ENCODE data around the gene CACNA1G.

Gene CACNA1G

DNA sequence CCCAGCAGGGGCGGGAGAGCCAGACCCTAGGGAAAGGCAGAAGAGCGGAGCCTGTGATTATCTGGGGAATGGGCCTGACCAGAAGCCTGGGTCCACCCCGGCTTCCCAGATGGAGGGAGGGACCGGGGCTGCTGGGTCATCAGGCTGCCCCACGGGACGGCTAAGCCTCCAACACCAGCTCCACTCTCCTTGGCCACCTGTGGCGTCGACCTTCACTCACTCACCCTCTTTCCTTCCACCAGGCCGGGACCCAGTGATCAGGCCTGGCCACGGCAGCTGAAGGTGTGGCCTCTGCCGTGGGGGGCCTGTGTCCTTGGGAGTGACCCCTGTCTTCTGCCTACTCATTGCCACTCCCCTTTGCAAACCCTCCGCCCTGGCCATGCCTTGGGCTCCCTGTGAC, 51.8 kb downstream of the CACNA1G start:
- DNase-seq (ENCODE audit: low read depth, low spot score), result no peak

DNA sequence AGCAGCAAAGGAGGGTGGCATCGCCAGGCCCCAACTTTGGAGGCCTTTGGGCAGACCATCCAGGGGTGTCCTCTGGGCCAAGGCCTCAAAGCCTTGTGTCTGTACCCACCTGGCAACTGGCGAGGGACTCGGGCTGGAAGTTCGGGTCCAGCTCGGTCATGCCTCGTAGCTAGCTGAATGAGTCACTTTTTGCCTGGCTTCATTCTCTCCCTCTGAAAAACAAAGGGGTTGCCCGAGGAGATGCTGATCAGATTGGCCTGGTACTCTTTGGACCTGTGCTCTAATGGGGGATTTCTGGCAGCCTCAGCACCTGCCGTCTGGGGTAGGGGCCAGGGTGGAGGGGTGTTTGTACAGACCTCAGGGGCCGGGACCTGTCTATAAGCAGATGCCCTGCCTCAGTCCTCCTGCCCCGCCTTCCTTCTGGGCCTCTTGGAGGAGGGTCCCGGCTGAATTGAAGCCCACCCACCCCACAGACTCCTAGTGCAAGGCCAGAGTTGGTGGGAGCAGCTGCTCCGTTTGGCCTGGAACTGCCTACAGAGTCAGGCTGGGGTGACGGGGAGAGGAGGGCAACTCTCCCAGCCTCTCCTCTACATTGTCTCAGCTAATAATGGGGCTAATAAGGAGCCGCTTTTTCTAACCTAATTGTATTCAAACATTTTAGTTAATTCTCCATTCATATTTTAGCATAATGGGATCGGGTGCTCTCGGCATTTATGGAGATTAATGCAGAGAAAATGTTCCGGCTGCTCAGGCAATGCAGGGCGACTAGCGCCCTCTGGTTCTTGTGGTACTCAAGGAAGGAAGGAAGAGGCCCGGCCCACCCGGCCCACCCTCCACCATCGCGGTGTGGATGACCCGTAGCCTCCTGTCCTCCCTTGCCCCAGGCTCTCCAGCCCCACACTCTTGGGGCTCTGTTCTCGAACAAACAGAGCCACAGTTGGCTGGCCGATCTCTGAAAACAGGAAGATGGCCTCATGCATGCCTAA, 52.8 kb downstream of the CACNA1G start:
- no peak for DNase-seq (ENCODE audit: low read depth, low spot score)

DNA sequence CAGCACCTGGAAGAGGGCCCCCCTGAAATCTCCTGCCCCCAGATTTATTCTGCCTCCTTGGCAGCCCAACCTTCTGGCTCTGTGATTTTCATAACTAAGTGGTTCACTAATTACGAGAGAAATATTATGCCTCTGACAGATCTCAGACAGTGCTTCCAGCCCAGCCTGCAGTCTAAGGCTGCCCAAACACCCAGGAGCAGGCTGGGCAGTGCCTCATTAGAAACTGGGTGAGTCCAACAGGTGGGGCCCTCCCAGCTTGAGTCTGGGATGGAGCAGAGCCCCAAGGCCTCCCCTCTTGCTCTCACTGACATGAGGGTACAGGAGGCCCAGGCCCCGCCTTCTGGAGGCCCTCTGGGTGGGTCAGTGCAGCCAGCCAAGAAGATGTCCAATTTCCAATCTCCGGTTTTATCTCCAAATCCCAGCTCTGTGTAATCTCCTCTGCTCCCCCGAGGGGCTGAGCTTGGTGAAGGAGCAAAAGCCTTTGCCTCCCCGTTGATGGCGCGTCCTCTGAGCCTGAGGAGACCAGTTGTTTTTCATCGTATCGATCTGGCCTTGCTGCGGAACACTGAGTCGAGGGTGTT, 54.0 kb downstream of the CACNA1G start:
- DNase-seq (ENCODE audit: low read depth, low spot score), result no peak

DNA sequence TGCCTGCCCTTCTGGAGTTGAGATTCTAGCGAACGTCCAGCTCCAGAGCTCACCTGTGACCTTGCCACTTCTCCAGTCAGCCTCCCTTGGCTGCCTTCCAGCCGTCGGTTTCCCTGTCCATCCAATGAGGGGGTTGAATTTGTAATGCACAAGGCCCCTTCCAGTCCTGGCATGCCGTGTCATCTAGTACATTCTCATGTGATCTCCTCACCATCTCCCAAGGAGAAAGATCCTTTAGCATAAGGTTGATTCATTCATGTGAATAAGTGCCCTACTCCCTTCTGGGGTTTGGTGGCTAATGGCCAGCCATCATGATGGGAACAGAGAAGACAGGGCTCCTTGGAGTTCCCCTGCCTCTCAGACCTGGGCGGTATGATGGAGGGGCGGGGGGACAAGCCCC, 55.3 kb downstream of the CACNA1G start:
- no peak for DNase-seq (ENCODE audit: low read depth, low spot score)

DNA sequence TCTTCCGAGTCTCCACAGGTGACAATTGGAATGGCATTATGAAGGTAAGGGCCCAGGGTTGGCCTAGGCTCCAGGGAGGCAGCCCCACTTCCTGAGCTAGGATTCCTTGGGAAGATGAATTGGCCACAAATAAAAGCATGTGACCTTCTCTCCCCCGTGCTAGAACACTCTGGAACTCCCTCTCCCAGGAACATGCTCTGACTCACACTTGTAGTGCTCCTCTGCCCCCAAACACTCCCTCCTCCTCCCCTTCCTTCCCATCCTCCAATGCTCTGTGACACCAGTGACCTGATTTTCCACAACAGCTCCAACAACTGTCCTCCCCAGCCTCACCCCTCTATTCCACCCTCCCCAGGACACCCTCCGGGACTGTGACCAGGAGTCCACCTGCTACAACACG, 57.8 kb downstream of the CACNA1G start:
- no peak for DNase-seq (ENCODE audit: low read depth, low spot score)

DNA sequence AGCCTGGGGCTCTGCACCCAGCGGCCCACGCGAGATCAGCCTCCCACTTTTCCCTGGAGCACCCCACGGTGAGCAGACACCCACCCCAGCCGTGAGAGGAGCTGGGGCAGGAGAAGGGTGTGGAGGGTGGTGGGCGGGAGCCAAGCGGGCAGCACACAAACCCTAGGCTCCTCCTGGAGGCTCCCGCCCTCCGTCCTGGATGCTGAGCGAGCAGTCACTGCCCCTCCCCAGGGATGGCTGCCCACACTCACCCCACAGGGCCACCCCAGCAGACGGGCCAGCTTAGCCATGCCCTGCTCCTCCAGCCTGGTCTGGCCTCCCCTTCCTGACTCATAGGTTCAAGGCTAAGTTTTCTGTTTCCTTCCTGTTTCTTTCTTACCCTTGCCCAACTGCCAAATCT, 58.4 kb downstream of the CACNA1G start:
- no peak for DNase-seq (ENCODE audit: low read depth, low spot score)

DNA sequence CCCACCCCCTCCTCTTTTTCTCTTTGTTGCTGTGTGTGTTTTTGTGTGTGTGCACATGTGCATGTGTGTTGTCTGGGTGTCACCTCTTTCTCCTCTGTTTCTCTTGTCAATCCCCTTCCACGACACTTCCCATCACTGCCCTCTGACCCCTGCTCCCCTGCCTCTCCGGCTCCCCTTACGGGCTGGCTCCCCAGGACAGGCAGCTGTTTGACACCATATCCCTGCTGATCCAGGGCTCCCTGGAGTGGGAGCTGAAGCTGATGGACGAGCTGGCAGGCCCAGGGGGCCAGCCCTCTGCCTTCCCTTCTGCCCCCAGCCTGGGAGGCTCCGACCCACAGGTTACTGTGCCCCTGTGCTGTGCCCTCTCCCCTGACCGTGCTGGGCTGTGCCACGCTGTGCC, 59.0 kb downstream of the CACNA1G start:
- DNase-seq (ENCODE audit: low read depth, low spot score), result no peak

DNA sequence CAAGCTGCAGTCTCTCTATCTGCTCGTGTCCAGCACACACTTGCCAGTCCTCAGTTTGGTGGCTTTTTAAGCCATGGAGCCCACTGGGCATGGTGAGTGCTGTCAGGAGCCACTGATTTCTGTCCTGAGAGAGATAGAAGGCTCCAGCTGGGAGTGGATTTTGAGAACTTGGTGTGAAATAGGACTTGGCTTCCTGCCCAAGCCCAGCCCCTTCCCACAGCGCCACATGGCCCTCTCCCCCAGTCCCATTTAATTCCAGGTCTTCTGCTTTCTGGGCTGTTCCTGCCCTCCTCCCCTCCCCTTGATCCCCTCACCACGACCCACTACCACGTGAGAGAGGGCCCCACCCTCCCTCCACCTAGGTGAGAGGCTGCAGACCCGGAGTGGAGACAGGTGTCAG, 59.7 kb downstream of the CACNA1G start:
- DNase-seq (ENCODE audit: low read depth, low spot score), result no peak

DNA sequence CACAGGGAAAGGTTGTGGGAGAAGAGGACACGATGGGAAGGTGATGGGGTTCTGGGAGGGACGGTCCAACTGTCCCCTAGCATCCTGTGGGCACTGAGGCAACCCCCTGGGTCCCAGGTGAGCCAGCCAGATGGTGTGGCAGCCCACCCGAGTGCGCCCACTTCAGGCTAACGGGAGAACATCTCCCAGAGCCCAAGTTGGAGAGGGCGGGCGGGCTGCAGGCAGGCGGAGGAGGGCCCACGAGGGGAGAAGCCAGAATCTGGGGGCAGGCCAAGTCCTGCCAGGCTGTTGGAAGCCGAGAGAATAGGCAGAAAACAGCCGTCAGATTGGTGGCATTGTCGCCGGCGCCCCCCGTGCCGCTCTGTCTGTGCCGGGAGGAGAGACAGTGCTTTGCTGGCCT, 60.3 kb downstream of the CACNA1G start:
- no peak for DNase-seq (ENCODE audit: low read depth, low spot score)

DNA sequence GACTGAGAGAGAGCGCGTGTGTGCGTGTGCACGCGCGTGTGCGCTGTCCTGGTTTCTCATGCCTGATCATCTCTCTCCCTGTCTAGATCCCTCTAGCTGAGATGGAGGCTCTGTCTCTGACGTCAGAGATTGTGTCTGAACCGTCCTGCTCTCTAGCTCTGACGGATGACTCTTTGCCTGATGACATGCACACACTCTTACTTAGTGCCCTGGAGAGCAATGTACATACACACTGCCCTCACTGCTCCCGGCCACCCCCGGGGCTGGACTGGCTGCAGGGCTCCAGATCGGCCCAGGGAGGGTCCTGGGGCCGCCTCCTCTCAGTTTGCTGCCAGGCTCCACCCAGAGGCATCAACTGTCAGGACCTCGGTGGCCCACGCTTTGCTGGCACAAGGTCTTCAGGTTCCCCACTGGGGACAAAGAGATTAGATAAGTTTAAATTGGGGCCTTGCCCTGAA, 61.1 kb downstream of the CACNA1G start:
- DNase-seq (ENCODE audit: low read depth, low spot score), result no peak

DNA sequence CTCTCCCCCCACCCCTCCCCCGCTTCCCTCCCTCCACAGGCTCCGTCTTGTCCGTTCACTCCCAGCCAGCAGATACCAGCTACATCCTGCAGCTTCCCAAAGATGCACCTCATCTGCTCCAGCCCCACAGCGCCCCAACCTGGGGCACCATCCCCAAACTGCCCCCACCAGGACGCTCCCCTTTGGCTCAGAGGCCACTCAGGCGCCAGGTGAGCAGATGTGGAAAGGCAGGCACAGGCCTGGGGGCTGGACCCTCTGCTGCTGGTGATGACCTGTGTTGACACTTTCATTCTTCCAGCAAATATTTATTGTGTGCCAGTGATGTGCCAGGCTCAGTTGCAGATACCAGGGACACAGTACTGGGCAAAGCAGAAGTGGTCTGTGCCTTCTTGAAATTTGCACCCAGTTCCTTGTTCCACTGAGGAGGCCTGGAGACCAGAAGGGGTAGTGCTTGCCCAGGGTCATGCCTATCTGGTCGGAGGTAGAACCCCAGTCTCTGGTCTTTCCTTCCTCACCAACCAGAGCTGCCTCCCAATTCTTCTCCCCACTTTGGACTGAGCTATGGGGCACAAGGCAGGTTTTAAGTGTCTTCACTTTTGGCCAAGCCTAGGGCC, 63.9 kb downstream of the CACNA1G start:
- no peak for DNase-seq (ENCODE audit: low read depth, low spot score)

DNA sequence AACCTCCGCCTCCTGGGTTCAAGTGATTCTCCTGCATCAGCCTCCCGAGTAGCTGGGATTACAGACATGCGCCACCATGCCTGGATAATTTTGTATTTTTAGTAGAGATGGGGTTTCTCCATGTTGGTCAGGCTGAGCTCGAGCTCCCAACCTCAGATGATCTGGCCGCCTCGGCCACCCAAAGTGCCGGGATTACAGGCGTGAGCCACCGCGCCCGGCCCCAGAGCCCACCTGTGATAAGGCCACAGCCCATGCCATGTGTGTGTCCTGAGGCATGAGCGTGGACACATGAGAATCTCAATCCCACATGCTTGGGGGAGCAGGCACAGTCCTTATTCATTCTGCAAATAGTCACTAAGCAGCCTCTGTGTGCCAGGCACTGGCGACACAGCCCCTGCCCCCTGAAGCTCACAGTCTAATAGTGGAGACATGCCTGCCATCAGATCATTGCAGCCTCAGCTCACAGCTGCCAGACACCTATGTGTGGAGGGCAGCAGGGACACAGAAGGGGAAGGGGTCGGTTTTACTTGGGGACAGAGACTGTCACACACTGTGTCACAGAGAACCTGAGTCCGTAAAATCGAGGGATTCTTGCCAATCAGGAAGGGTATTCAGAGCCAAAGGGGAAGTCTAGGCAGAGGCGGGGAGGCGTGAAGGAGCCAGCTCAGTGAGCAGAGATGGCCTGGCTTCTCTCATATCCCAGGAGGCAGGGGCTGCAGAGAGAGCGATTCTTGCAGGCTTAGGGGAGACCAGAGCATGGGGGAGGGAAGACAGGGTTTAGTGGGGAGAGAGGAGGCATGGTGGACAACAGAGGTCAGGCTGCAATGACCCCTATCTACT, 64.7 kb downstream of the CACNA1G start:
- no peak for DNase-seq (ENCODE audit: low read depth, low spot score)

DNA sequence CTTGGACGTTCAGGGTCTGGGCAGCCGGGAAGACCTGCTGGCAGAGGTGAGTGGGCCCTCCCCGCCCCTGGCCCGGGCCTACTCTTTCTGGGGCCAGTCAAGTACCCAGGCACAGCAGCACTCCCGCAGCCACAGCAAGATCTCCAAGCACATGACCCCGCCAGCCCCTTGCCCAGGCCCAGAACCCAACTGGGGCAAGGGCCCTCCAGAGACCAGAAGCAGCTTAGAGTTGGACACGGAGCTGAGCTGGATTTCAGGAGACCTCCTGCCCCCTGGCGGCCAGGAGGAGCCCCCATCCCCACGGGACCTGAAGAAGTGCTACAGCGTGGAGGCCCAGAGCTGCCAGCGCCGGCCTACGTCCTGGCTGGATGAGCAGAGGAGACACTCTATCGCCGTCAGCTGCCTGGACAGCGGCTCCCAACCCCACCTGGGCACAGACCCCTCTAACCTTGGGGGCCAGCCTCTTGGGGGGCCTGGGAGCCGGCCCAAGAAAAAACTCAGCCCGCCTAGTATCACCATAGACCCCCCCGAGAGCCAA, 65.6 kb downstream of the CACNA1G start:
- DNase-seq (ENCODE audit: low read depth, low spot score), result peak; percentile 94

DNA sequence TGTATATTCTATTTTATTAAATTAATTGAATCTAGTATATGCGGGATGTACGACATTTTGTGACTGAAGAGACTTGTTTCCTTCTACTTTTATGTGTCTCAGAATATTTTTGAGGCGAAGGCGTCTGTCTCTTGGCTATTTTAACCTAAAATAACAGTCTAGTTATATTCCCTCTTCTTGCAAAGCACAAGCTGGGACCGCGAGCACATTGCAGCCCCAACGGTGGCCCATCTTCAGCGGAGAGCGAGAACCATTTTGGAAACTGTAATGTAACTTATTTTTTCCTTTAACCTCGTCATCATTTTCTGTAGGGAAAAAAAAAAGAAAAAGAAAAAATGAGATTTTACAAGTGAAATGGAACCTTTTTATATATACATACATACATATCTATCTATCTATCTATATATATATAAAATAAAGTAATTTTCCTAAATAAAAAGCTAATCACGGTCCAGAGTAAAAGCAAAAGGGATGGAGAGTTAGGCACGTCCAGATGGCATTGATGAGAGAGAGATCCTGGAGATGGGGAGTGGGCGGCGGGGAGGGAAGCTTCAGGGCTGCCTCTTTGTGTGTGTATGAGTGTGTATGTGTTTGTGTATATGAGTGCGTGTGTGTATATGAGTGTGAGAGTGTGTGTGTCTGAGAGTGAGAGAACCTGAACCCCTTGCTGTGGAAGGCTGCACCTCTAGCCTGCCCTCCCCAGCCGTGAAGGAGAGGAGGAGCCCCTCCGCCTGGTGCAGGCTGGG, 66.7 kb downstream of the CACNA1G start:
- DNase-seq (ENCODE audit: low read depth, low spot score), result no peak

DNA sequence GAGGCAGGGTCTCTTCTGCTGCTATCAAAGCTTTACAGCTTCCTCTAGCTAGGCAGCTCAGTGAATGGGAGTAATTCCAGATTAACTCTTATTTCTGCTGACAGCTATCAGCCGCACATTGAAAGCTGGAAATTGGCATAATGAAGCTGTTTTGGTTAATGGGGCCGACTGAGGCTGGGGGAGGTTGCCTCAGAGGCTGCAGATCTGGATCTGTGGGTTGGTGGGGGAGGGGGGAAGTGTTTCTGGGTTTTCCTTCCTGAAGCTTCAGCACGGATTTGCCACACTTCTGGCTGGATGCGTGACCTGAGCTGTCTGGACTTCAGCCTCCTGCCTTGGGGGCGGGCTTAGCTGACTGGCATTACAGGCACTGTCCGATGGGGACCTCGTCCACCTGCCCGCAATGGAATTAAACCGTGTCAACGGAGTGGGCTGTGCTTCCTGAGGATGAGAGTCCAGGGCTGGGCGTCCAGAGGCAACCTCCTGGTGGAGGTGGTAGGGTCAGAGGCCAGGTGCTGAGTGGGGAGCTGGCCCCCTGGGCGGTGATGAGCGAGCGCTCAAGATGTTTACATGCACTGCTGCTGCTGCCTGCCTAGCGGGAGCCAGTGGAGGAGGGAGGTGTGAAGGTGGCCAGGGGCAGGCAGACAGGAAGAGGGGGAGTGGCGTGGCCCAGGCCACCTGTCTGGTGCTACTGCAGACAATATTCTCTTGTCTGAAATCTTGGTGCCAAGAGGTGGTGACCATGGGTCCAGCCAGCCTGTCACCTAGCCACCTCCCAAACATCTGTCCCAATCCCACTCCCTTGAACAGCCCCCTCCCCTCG, 67.5 kb downstream of the CACNA1G start:
- peak; percentile 70 for DNase-seq (ENCODE audit: low read depth, low spot score)

DNA sequence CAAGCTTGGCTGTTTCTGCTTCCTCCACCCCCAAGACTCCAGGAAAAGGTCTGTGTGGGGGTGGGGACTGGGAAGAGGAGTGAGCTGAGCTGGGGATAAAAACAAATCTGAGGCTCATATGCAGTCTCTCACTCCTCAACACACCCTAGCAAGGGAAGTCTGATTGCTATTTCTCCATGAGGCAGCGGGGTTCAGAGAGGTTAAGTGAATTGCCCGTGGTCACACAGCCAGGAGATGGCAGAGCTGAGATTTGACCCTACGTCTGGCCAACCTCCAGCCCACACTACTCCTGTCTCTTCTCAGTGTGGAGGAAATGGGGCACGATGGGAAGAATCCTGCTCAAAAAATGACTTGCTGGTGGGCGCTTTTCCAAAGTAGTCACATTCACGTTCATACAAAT, 69.4 kb downstream of the CACNA1G start:
- no peak for DNase-seq (ENCODE audit: low read depth, low spot score)

DNA sequence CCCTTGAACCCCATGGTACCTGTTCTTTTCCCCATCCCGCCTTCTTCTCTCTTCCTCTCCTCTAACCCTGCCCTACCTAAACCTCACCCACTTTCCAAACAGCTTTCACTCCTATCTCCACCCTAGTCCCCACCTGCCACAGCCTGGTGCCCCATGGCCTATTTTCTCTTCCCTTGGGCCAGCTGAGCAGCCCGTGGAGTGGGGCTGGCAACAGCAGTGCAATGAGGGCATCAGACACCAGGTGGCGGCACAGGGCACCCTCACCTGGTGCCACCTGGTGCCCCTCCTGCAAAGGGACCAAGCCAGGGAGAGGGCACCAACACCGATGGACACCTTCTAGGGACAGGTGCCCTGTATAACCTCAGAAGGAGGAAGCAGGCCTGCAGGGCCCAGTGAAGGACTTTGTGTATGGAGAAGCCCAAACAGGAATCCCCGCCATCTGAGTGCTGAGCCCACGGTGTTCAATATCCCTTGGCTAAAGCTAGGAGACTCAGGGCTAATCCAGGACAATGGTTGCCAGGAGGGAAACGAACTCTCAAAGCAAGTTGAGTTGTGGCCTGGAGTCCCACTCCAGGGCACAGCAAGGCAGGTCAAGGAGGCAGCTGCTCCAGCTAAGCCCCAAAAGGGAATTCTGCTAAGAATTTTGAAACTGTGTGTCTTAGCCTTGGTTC, 70.1 kb downstream of the CACNA1G start:
- DNase-seq (ENCODE audit: low read depth, low spot score), result peak; percentile 67

DNA sequence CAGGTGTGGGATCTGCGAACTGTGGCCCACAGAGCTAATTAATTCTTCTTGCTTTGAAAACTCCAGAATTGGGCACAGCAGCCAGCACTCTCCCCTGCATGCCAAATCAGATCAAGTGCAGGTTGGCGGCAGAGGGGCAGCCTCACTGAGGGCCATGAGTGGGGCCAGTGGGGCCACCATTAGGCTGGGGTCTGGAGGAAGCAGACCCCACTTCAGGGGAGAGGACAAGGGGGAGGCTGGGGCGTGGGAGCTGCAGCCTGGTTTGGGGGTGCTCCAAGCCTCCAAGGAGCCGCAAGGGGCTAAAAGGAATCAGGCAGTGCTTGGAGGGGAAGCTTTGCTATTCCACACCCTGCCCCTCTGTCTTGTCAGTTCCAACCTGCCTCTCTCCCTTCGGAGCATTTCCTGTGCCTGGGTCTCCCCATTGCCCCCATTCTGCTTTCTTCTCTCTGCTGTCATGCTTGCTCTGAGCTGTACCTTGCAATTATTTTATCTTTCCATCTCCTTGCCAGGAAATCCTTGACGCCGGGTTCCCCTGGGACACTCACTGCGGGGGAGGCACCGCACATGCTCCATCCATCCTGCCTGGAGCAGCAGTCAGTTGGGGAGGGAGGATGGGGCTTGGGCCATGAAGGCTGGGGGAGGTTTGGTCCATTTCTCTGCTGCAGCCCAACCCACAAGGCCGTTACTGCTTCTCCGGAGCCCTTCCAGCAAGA, 70.8 kb downstream of the CACNA1G start:
- DNase-seq (ENCODE audit: low read depth, low spot score), result no peak
